Skeletal muscle satellite cell (primary cell): ENCODE measurements around the gene SNRNP70. TPM values are rescaled to one million over a fixed set of nuclear protein-coding genes. Genes with fewer than 3 reads are reported as not detected.

Experiments
- H3K27me3 ChIP-seq: 2 replicates; pipeline ENCODE4 v1.7.0; 2013; ENCODE audit warnings: low read length; ENCODE audit not compliant: control insufficient read depth, insufficient read depth
- H3K36me3 ChIP-seq: 2 replicates; pipeline ENCODE4 v1.7.0; 2013; ENCODE audit warnings: mild to moderate bottlenecking, control low read depth, low read length; ENCODE audit not compliant: insufficient read depth
- H3K4me1 ChIP-seq: 2 replicates; pipeline ENCODE4 v1.7.0; 2013; ENCODE audit warnings: low read length; ENCODE audit not compliant: control insufficient read depth, insufficient read depth
- H3K4me2 ChIP-seq: 2 replicates; pipeline ENCODE4 v1.7.0; 2013; ENCODE audit warnings: mild to moderate bottlenecking, low read length
- H3K4me3 ChIP-seq: 2 replicates; pipeline ENCODE4 v1.7.0; 2013; ENCODE audit warnings: low read length
- H3K9ac ChIP-seq: 2 replicates; pipeline ENCODE4 v1.7.0; 2013; ENCODE audit warnings: mild to moderate bottlenecking, low read depth, low read length, moderate library complexity
- H3K9me3 ChIP-seq: replicated peaks from 2 replicates; pipeline ENCODE4 v1.7.0; 2013; ENCODE audit warnings: mild to moderate bottlenecking, control low read depth, low read length
- small RNA-seq: library from RNA; depleted of rRNA; stranded (forward); fragments of <200 nt; gene quantifications from one replicate; pipeline ENCODE3, GENCODE V24; 2012

The SNRNP70 gene

GRCh38 chr19:49153167-49153809 lies 68.0 kb downstream of the SNRNP70 start:
- Histone ChIP-seq H3K36me3 (no peaks in the 10 kb centered on the region), H3K4me2 (no peak overlapping the region), H3K27me3 (no peaks in the 10 kb centered on the region), H3K9ac (no peak overlapping the region), H3K4me1 (peaks cover 14% of the 10 kb centered on the region), H3K4me3 (no peak overlapping the region), H3K9me3 (no peaks in the 10 kb centered on the region)

- H3K36me3 ChIP-seq = no peaks in the 10 kb centered on the region
- H3K4me3 ChIP-seq = no peak overlapping the region
- H3K4me2 ChIP-seq = no peak overlapping the region
- H3K27me3 ChIP-seq = no peaks in the 10 kb centered on the region
- H3K9ac ChIP-seq = no peak overlapping the region
- H3K9me3 ChIP-seq = no peaks in the 10 kb centered on the region
- peaks cover 14% of the 10 kb centered on the region for H3K4me1 ChIP-seq
These were observed 69.0 kb downstream of the SNRNP70 start for GRCh38 chr19:49154279-49154678.

- H3K27me3 ChIP-seq = no peaks in the 10 kb centered on the region
- no peaks in the 10 kb centered on the region for H3K36me3 ChIP-seq
- H3K9ac ChIP-seq = no peak within 1 kb of the TSS
- H3K4me3 ChIP-seq = no peak within 1 kb of the TSS
- no peaks in the 10 kb centered on the region for H3K9me3 ChIP-seq
- H3K4me1 ChIP-seq = peaks cover 10% of the 10 kb centered on the region
- H3K4me2 ChIP-seq = no peak within 1 kb of the TSS
These were observed 70.0 kb downstream of the SNRNP70 start, which contains the start of gene HRC for GRCh38 chr19:49155005-49155819. Gene HRC (minus strand): TSS chr19:49155396. CDS start chr19:49155237, 159 bp downstream.

GRCh38 chr19:49155820-49156346 lies 70.6 kb downstream of the SNRNP70 start:
- peaks cover 5% of the 10 kb centered on the region for H3K4me1 ChIP-seq
- no peaks in the 10 kb centered on the region for H3K9me3 ChIP-seq
- no peaks in the 10 kb centered on the region for H3K27me3 ChIP-seq
- no peak overlapping the region for H3K4me2 ChIP-seq
- H3K36me3 ChIP-seq = no peaks in the 10 kb centered on the region
- H3K4me3 ChIP-seq = no peak overlapping the region
- no peak overlapping the region for H3K9ac ChIP-seq

GRCh38 chr19:49157445-49158224 lies 72.4 kb downstream of the SNRNP70 start, which contains the start of gene TRPM4:
Gene TRPM4 (plus strand): TSS chr19:49157792. CDS start chr19:49157867, 75 bp downstream.
- Histone ChIP-seq H3K36me3 (peaks cover 3% of the 10 kb centered on the region), H3K4me2 (peak within 1 kb of the TSS; percentile 89), H3K27me3 (no peaks in the 10 kb centered on the region), H3K9ac (peak within 1 kb of the TSS; percentile 98), H3K4me1 (peaks cover 13% of the 10 kb centered on the region), H3K4me3 (peak within 1 kb of the TSS; percentile 99), H3K9me3 (no peaks in the 10 kb centered on the region)

Small RNAs within 50 kb of the gene (small RNA-seq; reads per million reads assigned to genes)
- gene RN7SL708P = not detected
